ENCODE results near the gene HNF4A. TPM values are rescaled to one million over a fixed set of nuclear protein-coding genes. Genes with fewer than 3 reads are reported as not detected.
"Not testable (repeated sequence)": the region's sequence is repeated elsewhere in the genome, so short reads cannot be mapped to it uniquely, and the experiment has no call there.

Gene HNF4A
- total and polyA plus RNA-seq, 7 donors: 0.27 to 124 (median 52.9) TPM; not detected in 2

DNA sequence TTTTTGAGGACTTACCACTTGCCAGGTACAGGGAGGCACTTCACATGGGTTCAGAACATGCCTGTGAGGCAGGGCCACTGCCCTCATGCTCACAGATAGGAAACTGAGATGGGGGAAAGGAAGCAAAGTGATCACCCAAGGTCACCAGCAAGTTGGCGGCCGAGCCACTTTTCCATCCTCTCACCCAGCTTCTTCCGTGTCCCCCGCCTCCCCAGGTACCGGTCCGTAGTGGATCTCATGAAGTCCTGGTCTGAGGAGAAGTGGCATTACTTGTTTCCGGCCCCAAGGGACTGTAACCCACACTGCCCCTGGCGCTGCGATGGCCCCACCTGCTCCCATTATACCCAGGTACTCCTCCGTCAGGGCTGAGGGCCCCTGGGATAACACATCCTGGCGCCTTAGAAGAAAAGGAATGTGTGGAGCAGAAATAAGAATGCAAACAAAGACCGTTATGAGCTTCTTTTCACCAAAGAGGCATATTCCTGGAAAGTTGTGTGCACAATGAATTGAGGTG, 12.3 kb upstream of the HNF4A start:
- Histone ChIP-seq H3K4me3 (no peak overlapping the region), H3K27ac (no peak overlapping the region), H3K36me3 (no peaks in the 10 kb centered on the region), H3K9me3 (no peaks in the 10 kb centered on the region), H3K4me1 (no peaks in the 10 kb centered on the region), H3K27me3 (no peaks in the 10 kb centered on the region)
- TF ChIP-seq, protein P1, sequence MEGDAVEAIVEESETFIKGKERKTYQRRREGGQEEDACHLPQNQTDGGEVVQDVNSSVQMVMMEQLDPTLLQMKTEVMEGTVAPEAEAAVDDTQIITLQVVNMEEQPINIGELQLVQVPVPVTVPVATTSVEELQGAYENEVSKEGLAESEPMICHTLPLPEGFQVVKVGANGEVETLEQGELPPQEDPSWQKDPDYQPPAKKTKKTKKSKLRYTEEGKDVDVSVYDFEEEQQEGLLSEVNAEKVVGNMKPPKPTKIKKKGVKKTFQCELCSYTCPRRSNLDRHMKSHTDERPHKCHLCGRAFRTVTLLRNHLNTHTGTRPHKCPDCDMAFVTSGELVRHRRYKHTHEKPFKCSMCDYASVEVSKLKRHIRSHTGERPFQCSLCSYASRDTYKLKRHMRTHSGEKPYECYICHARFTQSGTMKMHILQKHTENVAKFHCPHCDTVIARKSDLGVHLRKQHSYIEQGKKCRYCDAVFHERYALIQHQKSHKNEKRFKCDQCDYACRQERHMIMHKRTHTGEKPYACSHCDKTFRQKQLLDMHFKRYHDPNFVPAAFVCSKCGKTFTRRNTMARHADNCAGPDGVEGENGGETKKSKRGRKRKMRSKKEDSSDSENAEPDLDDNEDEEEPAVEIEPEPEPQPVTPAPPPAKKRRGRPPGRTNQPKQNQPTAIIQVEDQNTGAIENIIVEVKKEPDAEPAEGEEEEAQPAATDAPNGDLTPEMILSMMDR (IDR thresholded peaks at IDR 0.05): no peak
- TF ChIP-seq POLR2A (IDR thresholded peaks at IDR 0.05) (no peak), POLR2AphosphoS5 (IDR thresholded peaks at IDR 0.05) (no peak), EP300 (IDR thresholded peaks at IDR 0.05) (no peak)
- 89% methylated on average over 12 of the region's 12 CpGs for WGBS, 2 donors
- intact Hi-C loops (cut with DNase I): no loop called here
- no peak for DNase-seq

DNA sequence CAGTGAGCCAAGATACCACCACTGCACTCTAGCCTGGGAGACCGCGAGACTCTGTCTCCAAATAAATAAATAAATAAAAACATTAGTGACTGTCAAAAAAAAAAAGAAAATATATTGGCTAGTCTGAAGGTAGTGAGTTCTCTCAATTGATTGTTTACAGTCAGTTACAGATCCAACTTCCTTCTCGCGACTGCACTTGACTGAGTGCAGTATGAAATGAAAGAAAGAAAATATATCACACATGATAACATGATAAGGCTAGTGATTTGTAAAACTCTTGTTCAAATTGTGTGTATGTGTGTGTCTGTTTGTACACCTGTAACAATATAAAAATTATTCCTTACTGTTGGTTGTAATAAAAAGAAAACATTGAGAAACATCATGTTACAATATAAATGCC, 10.8 kb upstream of the HNF4A start:
- H3K36me3 ChIP-seq: no peaks in the 10 kb centered on the region
- H3K9me3 ChIP-seq: no peaks in the 10 kb centered on the region
- no peak overlapping the region for H3K4me3 ChIP-seq
- no peak overlapping the region for H3K27ac ChIP-seq
- H3K4me1 ChIP-seq: no peaks in the 10 kb centered on the region
- DNase-seq: no peak
- H3K27me3 ChIP-seq: no peaks in the 10 kb centered on the region
- no peak for TF ChIP-seq POLR2AphosphoS5 (IDR thresholded peaks at IDR 0.05)
- no peak for TF ChIP-seq EP300 (IDR thresholded peaks at IDR 0.05)
- TF ChIP-seq, protein P1 (IDR thresholded peaks at IDR 0.05): no peak
- no peak for TF ChIP-seq POLR2A (IDR thresholded peaks at IDR 0.05)
- intact Hi-C loops (cut with DNase I): no loop called here
- 14 to 60% methylated on average over 4 of the region's 4 CpGs for WGBS, 2 donors

DNA sequence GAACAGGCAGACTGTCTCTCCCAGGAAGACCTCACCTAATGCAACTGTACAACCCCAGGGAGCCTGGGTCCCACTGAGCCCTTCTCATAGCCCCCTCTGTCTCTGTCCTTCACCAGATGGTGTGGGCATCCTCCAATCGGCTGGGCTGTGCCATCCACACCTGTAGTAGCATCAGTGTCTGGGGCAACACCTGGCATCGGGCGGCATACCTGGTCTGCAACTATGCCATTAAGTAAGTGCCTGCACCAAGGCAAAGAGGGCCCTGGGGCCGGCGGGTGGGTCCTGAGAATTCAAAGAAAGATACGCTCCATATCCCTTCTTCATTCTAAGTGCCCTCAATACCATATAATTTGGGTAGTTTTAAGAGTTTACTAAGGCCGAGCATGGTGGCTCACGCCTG, 10.4 kb upstream of the HNF4A start:
- TF ChIP-seq EP300 (IDR thresholded peaks at IDR 0.05) (no peak), POLR2AphosphoS5 (IDR thresholded peaks at IDR 0.05) (no peak), POLR2A (IDR thresholded peaks at IDR 0.05) (no peak)
- TF ChIP-seq, protein P1 (IDR thresholded peaks at IDR 0.05): no peak
- Histone ChIP-seq H3K4me1 (no peaks in the 10 kb centered on the region), H3K4me3 (no peak overlapping the region), H3K27ac (no peak overlapping the region), H3K9me3 (no peaks in the 10 kb centered on the region), H3K27me3 (no peaks in the 10 kb centered on the region), H3K36me3 (no peaks in the 10 kb centered on the region)
- DNase-seq: no peak
- 34 to 76% methylated on average over 8 of the region's 8 CpGs for WGBS, 2 donors
- intact Hi-C loops (cut with DNase I): no loop called here

DNA sequence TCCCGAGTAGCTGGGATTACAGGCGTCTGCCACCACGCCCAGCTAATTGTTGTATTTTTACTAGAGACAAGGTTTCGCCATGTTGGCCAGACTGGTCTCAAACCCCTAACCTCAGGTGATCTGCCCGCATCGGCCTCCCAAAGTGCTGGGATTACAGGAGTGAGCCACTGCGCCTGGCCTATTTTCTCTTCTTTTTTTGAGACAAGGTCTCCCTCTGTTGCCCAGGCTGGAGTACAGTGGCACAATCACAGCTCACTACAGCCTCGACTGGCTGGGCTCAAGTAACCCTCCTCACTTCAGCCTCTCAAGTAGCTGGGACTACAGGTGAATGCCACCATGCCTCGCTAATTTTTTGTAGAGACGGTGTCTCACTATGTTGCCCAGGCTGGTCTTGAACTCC, 9.6 kb upstream of the HNF4A start:
- H3K36me3 ChIP-seq; H3K27me3 ChIP-seq; intact Hi-C loops (cut with DNase I); H3K4me3 ChIP-seq; DNase-seq; H3K4me1 ChIP-seq; H3K9me3 ChIP-seq; H3K27ac ChIP-seq: not testable (repeated sequence)
- WGBS, 2 donors: 65 to 89% methylated on average over 10 of the region's 10 CpGs

DNA sequence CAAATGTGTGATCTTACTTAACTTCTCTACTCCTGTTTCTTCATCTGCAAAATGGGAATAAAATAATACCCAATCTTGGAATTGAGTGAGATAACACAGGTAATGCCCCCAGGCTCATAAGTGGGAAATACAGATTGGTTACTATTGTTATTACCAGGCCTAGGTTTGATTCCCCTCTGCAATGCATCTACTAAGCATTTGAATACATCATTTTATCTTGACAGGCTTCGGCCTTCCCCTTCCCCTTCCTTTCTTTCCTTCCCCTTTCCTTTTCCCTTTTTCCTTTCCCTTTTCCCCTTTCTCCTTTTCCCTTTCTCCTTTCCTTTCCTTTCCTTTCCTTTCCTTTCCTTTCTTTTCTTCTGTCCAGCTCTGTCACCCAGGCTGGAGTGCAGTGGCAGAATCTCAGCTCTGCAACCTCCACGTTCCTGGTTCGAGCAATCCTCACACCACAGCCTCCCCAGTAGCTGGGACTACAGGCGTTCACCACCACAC, 7.3 kb upstream of the HNF4A start:
- no peaks in the 10 kb centered on the region for H3K27me3 ChIP-seq
- H3K27ac ChIP-seq: no peak overlapping the region
- H3K4me3 ChIP-seq: no peak overlapping the region
- intact Hi-C loops (cut with DNase I): no loop called here
- DNase-seq: no peak
- 86 to 87% methylated on average over 4 of the region's 4 CpGs for WGBS, 2 donors
- no peaks in the 10 kb centered on the region for H3K36me3 ChIP-seq
- H3K4me1 ChIP-seq: no peaks in the 10 kb centered on the region
- TF ChIP-seq, protein P1 (IDR thresholded peaks at IDR 0.05): no peak
- TF ChIP-seq POLR2AphosphoS5 (IDR thresholded peaks at IDR 0.05) (no peak), POLR2A (IDR thresholded peaks at IDR 0.05) (no peak), EP300 (IDR thresholded peaks at IDR 0.05) (no peak)
- no peaks in the 10 kb centered on the region for H3K9me3 ChIP-seq

Data from sigmoid colon (tissue), 7 donors.